A673 (cell line): ENCODE measurements around the gene PROSER2. TPM values are rescaled to one million over a fixed set of nuclear protein-coding genes. Genes with fewer than 3 reads are reported as not detected.

Experiments used
- BruUV-seq: library from RNA; stranded (reverse); fragments of 400-500 nt; replicated peaks from 2 replicates; lab custom pipeline; 2021; lab: Mats Ljungman, UMichigan
- CTCF ChIA-PET: fragments of 300-600 bp; sonication (Branson Sonifier 250); formaldehyde crosslinking; loops from one replicate; lab custom pipeline; 2022; ENCODE audit warnings: antibody characterized with exemption; lab: Charles Lee
- POLR2A ChIA-PET: fragments of 300-600 bp; sonication (Branson Sonifier 250); formaldehyde crosslinking; loops from one replicate; lab custom pipeline; 2022; ENCODE audit warnings: antibody characterized with exemption; ENCODE audit not compliant: low non-redundant PET; lab: Charles Lee
- DNase-seq: peaks from one replicate; pipeline ENCODE4 v3.0.0-alpha.2; 2015; ENCODE audit warnings: low spot score
- H3K27ac ChIP-seq: fragments of 200-600 bp; sonication (generic); 2 replicates; pipeline ENCODE4 v1.5.1; 2016; ENCODE audit warnings: mixed run types, low read depth, mild to moderate bottlenecking, mixed read lengths, antibody characterized with exemption, low read length; ENCODE audit not compliant: poor library complexity, severe bottlenecking
- H3K27me3 ChIP-seq: fragments of 200-600 bp; sonication (generic); replicated peaks from 2 replicates; pipeline ENCODE4 v1.6.1; 2017; ENCODE audit warnings: mixed run types, low read depth, mild to moderate bottlenecking, mixed read lengths, antibody characterized with exemption, low read length; ENCODE audit not compliant: insufficient read depth, poor library complexity
- H3K36me3 ChIP-seq: fragments of 200-600 bp; sonication (generic); 2 replicates; pipeline ENCODE4 v1.6.1; 2016; ENCODE audit warnings: mixed run types, mild to moderate bottlenecking, mixed read lengths, antibody characterized with exemption, low read length; ENCODE audit not compliant: insufficient read depth, poor library complexity, severe bottlenecking
- H3K4me1 ChIP-seq: fragments of 200-600 bp; sonication (generic); 2 replicates; pipeline ENCODE4 v1.6.1; 2017; ENCODE audit warnings: mixed run types, mild to moderate bottlenecking, mixed read lengths, antibody characterized with exemption, low read length; ENCODE audit not compliant: insufficient read depth, poor library complexity, severe bottlenecking
- H3K4me3 ChIP-seq: fragments of 200-600 bp; sonication (generic); 2 replicates; pipeline ENCODE4 v1.5.1; 2016; ENCODE audit warnings: low read depth, mixed run types, mild to moderate bottlenecking, mixed read lengths, low read length; ENCODE audit not compliant: poor library complexity, severe bottlenecking
- H3K9me3 ChIP-seq: fragments of 200-600 bp; sonication (generic); 2 replicates; pipeline ENCODE4 v1.6.1; 2016; ENCODE audit warnings: mixed run types, low read depth, mild to moderate bottlenecking, mixed read lengths, antibody characterized with exemption, low read length; ENCODE audit not compliant: poor library complexity, severe bottlenecking
- EZH2 ChIP-seq: fragments of 200-600 bp; sonication (generic); IDR thresholded peaks from 2 replicates; pipeline ENCODE4 v1.6.1; 2017; ENCODE audit warnings: borderline replicate concordance, low read depth, mild to moderate bottlenecking, mixed read lengths, antibody characterized with exemption, low read length; ENCODE audit not compliant: poor library complexity, severe bottlenecking
- intact Hi-C: fragments of 100-400 bp; cut with micrococcal nuclease; formaldehyde crosslinking; loops from one replicate; pipeline ENCODE4 v1.10.0; 2022; ENCODE audit not compliant: unreplicated experiment
- total RNA-seq: library from RNA; stranded (reverse); gene quantifications from 2 replicates; pipeline ENCODE4 v1.2.3, GENCODE V29; 2021
- TF ChIP-seq, protein P1 (sequence below): fragments of 300-800, 200-600 bp; sonication (generic); conservative IDR thresholded peaks from 2 replicates; pipeline ENCODE4 v1.5.1; 2017; ENCODE audit warnings: low read depth, mild to moderate bottlenecking, antibody characterized with exemption, low read length, moderate library complexity, mixed read lengths

PROSER2 gene
- total RNA-seq, 1 experiment from 2014 or later, result 40.4 TPM

DNA sequence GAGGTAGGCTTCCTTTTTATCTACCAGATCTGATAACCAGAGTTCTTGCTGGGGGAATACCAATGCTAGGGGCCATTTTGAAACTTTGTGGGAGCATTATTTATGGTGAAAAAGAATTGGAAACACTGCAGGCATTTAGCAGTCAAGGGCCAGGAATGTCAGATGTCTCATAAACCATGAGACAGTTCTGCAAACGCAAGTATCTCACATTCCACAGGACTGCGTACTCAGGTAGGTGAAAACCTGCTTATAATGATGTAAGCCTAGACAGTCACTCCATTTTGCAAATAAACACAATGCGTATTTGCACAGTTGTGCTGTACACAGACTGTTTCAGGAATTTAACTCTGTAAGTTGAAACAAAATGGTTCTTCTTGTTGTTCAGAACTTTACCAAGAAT is 47.1 kb upstream of the PROSER2 start:
- TF ChIP-seq EZH2, result no peak
- TF ChIP-seq, protein P1, sequence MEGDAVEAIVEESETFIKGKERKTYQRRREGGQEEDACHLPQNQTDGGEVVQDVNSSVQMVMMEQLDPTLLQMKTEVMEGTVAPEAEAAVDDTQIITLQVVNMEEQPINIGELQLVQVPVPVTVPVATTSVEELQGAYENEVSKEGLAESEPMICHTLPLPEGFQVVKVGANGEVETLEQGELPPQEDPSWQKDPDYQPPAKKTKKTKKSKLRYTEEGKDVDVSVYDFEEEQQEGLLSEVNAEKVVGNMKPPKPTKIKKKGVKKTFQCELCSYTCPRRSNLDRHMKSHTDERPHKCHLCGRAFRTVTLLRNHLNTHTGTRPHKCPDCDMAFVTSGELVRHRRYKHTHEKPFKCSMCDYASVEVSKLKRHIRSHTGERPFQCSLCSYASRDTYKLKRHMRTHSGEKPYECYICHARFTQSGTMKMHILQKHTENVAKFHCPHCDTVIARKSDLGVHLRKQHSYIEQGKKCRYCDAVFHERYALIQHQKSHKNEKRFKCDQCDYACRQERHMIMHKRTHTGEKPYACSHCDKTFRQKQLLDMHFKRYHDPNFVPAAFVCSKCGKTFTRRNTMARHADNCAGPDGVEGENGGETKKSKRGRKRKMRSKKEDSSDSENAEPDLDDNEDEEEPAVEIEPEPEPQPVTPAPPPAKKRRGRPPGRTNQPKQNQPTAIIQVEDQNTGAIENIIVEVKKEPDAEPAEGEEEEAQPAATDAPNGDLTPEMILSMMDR, result no peak
- no TSS peak for BruUV-seq
- Histone ChIP-seq H3K27ac (no peak overlapping the region), H3K36me3 (no peaks in the 10 kb centered on the region), H3K4me3 (no peak overlapping the region), H3K4me1 (no peaks in the 10 kb centered on the region), H3K27me3 (no peaks in the 10 kb centered on the region), H3K9me3 (no peaks in the 10 kb centered on the region)
- intact Hi-C loops, result no loop called here
- POLR2A ChIA-PET, result no interaction called here
- DNase-seq, result no peak
- CTCF ChIA-PET, result no interaction called here

DNA sequence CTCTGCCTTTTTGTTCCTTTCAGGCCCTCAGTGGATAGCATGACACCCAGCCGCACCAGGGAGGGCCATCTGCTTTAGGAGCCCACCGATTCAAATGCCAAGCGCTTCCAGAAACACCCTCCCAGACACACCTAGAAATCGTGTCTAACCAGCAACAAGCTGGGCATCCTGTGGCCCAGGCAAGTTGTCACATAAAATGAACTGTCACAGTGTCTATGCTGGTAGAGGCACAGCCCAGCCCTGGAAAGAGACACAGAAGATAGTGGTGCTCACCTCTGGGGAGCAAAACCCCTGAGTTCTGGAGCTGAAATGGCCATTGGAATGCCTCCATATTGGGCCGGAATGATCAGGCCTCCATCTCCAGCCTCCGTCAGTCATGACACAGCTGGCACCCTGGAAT is 42.0 kb upstream of the PROSER2 start:
- no TSS peak for BruUV-seq
- TF ChIP-seq EZH2, result no peak
- TF ChIP-seq, protein P1, result no peak
- Histone ChIP-seq H3K36me3 (no peaks in the 10 kb centered on the region), H3K4me3 (no peak overlapping the region), H3K27ac (no peak overlapping the region), H3K27me3 (no peaks in the 10 kb centered on the region), H3K4me1 (no peaks in the 10 kb centered on the region), H3K9me3 (no peaks in the 10 kb centered on the region)
- intact Hi-C loops, result no loop called here
- ChIA-PET POLR2A (no interaction called here), CTCF (no interaction called here)
- no peak for DNase-seq

DNA sequence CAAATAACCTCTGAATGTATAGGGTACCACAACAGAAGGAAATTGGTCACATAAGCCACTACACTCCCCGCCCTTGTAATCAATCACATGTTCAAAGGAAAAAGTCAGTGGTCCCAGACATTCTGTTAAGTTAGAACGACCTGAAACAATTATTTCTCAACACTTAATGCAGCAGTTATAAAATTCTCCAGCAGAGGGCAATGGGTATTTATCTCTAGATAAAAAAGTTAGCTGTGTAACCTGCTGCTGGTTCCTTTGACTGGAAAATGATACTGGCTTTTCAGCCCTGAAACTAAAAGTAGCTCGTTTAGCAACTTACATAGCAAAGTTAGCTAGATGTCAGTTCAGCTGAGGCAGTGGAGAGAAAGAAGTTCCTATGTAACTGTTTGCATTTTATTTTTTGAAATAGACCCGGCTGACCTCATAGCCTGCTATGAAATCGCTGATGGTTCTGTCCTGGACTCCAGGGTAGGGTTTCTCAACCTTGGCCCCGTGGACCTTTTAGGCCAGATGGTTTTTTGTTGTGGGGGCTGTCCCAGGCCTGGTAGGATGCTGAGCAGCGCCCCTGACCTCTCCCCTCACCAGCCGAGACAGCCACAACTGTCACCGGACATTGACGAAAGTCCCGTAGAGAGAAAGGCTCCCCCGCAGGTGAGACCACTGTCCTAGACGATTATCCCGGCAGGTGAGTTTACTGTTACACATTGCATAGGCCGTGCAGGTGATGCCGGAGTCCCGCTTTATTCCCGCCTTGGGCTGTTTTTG is 40.2 kb upstream of the PROSER2 start:
- Histone ChIP-seq H3K4me1 (no peaks in the 10 kb centered on the region), H3K9me3 (no peaks in the 10 kb centered on the region), H3K27ac (no peak overlapping the region), H3K36me3 (no peaks in the 10 kb centered on the region), H3K27me3 (no peaks in the 10 kb centered on the region), H3K4me3 (no peak overlapping the region)
- ChIA-PET CTCF (interaction anchor here (0.7 to 2.8 kb wide), 8 partner anchors 10 to 203 kb away, joined by 3 to 37 read pairs (median 4); no protein-coding TSS in a partner anchor), POLR2A (interaction anchor here (0.6 to 0.7 kb wide), 2 partner anchors 78 to 156 kb away, joined by 4 read pairs; no protein-coding TSS in a partner anchor)
- DNase-seq, result peak; percentile 87
- no TSS peak for BruUV-seq
- TF ChIP-seq, protein P1, result peak; percentile 84
- no peak for TF ChIP-seq EZH2
- intact Hi-C loops, result loop anchor here (1.0 kb wide), 1 partner anchor 203 kb away; no protein-coding TSS in a partner anchor
